ENCODE results near the gene PALM2AKAP2.

PALM2AKAP2 gene

DNA sequence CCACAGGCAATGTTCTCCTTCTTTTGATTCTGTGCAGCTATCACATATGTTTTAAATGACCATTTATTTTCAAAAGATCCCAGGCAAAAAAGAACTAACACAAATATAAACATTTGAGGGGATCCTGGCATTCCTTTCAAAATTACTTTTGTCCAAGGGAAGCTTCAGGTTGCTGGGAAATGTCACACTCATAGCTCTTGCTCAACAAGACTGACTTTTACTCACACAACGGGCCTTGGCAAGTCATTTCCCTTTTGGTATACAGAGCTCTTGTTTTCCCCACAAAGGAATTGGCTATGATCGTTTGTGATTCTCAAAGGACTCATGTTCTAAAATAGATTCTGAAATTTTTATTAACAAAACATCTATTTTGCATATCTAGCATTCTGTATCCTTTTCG is 4.5 kb upstream of the PALM2AKAP2 start:
- no peak for DNase-seq

DNA sequence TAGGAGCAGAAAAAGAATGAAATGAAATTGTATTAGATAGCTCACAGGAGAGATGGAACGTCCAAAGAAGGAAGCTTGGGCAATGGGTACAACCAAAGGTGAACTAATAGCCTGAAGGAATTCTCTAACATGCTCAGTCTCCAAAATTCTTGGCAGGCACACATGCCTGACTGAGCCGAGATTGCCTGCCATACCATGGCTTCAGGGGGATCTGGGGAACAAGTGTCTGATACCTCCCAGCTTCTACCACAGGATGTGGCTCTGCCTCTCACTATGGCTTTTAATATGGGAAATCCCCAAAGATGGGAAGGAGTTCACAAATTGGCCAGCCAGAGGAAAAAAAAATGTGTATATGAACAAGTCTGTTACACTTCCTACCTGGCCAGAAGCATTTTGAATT is 3.6 kb upstream of the PALM2AKAP2 start:
- no peak for DNase-seq

DNA sequence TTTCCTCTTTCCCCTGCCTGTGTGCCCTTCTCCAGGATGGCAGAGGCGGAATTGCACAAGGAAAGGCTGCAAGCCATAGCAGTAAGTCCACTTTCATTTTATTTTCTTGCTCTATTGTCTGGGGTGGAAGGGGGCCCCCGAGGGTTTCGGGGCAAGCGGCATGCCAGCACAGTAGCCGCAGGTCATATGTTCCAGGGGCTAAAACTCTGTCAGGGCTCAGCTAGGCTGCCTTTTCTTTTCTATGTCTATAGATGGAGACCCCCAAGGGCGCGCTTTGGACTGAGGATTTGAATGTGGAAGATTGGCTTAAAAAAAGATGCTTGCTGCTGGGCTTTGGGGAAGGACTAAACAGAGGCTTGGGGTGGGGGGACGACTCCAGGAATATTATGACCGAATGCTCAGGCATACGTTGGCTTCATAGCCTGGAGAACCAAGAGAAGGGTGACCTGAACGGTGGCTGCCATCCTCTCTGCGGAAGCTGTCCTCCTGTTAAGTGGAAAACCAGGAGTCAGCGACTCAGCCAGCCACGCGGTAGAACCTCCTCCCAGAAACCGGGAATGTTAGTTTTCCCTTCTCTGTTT is 545 bp downstream of the PALM2AKAP2 start:
- no peak for DNase-seq

DNA sequence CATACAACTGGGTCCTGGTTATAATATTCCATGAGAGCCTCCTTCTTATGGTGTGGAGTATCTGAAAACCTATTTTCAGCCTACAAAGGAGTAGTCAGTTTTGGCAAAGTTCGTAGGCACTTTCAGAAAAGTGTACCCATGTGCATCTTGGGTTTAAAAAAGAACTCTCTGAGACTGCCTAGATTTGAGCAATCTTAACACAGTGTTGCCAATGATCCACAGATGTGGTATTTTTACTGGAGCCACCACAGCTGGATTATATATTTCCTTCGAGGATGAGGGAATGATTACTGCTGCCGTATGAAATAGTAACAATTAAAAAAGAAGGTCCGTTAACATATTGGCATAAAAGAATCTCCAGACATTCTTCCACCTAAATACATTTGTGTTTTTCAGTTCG is 1.1 kb downstream of the PALM2AKAP2 start:
- DNase-seq: no peak

DNA sequence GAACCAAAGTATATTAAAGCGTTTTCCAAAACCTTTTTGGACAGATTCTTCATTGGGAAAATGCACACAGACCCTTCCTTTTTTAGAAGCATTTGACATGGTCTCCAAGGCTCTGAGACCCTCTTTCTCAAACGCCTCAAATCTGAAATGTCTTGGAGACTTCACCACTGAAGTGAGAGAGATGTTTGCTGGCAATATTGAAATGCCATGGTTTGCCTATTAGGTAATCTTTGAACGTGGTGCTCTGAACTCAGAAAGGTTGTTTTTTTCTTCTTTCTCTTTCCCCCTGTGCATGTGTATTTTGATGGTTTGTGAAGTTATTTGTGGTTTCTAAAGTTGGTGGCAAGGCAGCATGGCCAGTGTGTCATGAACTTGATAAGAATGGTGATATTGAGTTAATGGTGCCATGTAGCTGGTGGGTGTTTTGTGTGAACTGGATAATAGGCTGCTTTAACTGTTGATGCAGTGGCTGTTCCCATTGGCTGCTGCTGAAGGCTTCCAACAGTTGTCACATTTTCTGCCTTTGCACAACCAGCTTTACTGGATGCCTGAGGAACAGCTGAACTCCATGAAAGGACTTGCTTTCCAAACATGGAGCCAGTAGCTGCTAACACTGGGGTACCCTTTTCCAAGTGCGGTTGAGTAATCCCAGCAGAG is 1.7 kb downstream of the PALM2AKAP2 start:
- DNase-seq: no peak

DNA sequence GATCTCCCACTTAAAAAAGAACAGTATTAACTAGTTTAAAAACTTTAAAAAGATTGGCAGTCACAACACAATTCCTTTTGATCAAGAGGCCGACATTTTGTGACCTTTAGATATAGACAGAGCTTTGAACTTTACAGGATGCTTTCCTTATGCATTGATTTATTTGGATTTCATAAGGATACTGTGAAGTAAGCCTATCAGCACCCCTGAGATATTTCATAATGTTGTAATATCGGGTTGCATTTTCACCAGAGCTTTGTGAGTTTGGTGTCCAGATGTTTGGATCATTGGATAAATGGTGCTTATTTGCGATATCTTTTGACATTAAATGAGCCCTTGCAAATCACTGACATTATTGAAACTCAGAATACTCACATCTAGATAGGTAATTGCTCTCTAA is 7.7 kb downstream of the PALM2AKAP2 start:
- DNase-seq: no peak

DNA sequence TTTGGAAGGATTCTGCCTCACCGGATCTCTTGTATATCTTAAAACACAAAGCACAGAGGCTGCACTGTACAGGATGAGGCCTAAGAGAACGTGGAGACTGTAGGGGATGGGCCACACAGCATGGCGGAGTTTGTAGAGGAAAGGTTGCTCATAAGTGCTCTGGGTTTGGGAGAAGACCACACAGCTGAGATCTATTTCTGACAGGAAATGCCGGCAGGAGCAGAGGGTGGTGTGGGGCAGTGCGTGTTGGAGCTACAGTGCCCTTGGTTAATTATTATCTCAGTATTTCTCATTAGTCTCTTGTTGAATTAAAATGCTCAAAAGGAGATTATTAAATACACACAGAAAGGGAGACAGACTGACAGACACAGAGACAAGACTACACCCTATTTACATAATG is 9.6 kb downstream of the PALM2AKAP2 start:
- DNase-seq: no peak

DNA sequence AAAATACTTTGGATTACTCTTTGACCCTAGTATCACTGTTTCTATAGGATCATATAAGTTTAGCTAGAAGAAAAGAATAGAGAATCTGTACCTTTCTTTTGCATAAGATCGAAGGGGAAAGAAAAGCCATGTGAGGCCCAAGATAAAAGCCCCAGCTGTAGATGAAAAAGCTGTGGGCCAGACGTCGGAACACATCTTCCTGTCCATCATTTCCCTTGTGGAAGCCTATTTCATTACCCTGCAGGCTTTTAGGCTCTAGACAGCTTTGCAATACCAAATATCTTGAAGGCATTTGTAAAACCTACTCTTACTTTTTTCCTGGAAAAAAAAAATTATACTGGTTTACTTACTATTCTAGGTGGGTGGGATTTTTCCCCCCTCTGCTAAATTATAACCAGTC is 10.0 kb downstream of the PALM2AKAP2 start:
- DNase-seq: no peak

DNA sequence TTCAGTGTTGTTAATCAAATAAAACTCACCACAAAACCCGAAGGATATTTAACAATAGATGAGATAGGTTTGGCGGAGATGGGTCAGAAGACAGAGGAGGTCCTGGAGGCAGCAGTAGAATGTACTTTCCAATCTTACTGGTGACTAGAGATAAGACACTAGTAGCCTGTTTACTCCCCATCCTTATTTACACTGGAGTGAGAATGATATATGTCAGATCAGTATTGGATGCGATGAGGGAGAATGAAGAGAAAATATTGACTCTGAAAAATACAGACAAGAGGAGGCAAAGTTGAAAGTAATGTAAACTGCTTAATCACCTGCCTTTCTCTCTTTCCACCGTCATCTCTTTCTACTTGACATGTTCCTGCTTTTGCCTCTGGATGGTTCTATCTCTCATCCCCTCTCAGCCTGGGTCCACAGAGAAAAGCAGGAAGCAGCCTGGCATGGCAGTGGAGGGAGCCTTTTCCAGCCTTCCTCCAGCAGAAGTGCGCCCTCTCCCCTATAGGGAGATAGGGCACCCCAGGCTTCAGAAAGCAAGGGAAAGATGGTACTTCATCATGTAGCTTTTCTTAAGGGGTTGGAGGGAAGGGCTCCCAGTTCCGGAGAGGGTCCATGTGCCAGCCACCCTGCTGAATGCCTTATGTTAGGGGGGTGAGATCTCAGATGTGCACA is 11.1 kb downstream of the PALM2AKAP2 start:
- no peak for DNase-seq

DNA sequence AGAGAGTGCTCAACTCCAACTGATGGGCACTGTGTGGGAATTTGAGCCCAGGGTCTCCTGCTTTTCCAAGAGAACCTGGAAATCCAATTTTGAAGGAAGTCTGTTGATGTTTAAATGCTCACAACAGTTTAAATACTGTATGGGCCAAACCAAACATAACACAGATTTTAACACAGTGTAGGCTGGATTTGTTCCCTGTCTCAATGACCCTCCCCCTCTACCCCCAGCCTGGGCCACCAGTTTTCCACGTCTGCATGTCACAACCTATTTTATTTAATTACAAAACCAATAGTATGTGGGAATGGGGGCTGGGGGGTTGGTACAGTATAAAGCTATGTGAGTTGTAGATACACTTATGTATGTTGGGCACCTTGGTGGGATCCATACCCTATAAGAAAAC is 11.7 kb downstream of the PALM2AKAP2 start:
- DNase-seq: no peak

DNA sequence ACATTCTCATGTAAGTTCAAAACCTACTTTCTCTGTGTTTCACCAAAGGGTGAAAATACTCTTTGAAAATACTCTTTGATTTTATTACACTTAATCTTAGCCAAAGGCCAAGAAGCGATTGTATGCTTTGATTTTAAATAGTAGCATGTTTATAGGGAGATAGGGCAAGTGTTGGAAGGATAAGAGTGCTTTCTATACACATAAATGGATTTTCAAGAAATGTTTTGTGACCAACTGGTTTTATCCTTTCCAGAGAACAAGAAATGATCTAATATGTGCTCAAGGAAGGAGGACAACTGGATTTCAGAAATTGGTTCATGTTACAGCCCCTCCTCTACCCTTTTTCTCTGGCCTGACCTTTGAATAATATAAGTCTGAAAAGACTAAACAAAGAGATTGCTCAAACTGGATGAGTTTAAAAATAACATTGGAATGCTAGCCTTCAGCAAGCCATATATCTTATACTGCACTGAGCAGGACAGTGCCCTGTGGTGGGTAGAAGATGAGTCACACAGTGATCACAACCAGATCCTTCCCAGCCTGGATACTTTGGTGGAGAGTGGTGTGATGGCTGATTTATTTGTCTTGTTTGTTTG is 13.1 kb downstream of the PALM2AKAP2 start:
- DNase-seq: no peak

DNA sequence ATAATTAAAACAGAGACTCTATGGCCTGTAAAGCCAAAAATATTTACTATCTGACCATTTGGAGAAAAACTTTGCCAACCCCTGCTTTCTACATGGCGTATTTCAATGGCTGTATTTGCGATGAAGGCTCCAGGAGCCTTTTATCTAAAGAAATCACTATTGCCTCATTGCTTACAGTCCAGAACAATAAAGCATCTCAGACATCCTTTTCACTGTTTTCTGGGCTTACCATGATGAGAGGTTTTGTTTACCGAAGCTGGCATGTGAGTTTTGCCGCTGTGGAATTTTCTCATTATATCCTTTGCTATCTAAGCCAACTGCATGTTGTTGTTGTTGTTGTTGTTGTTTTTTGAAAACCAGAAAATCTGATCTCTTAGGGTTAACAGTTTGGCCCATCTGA is 13.9 kb downstream of the PALM2AKAP2 start:
- no peak for DNase-seq

DNA sequence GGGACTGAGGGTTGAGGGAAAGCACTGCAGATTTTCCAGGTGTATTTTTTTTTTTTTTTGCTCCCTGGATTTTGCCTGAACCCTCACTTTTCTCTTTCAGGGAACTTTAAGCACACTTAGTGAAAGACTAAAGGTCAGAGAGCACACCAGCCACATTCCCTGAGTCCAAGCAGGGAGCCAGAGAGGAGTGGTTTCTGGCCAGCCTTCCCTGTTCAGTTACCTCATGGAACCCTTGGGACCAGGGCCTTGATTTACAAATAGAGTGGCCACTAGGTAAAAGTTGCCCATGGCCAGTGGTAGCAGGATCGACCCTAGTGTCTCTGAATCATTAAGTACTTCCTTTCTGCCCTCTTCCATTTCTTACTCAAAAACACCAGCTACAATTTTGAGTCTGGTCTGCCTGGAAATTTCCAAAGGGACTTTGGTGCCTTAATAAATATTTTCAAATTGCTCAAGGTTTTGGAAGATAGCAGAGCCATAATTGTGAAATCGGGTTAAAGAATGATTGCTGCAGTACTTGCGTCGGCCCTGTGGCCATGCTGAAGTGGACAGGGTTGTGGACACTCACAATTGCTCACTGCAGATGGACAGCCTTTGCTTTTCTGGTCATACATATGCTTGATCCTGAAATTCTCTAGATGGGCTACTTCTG is 14.5 kb downstream of the PALM2AKAP2 start:
- DNase-seq: no peak

DNA sequence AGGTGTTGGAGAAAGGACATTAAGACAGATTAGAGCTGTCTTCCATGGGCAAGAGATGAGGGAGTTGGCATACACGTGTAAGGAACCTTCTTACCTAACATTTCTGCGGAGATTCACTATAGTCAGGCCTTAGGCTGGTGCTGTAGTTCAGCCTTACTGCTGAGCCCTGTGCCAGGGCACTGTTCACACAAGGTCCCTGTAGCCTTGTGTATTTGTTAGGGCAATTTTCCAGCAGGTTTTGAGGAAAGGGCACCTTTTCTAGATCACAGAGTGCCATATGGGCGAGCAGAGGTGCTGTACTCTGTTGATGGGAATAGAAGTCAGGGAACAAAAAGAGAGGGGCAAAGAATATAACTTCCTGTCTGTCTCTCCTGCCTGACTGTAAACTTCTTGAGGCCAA is 15.6 kb downstream of the PALM2AKAP2 start:
- no peak for DNase-seq

DNA sequence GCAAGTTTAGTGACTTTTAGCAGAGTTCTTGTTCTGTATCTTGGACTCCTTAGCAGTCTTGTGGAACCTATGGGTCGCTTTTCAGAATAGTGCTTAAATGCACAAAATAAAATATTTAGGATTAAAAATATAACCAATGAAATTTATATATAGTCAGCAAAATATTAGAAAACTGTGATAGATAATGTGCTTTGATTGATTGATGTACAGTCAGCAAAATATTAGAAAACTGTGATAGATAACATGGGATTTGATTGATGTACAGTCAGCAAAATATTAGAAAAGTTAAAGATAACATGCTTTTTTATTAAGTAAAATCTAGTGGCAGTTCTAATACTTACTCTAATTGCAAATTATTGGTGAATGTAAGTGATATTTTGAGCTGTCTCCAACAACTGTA is 16.1 kb downstream of the PALM2AKAP2 start:
- no peak for DNase-seq

DNA sequence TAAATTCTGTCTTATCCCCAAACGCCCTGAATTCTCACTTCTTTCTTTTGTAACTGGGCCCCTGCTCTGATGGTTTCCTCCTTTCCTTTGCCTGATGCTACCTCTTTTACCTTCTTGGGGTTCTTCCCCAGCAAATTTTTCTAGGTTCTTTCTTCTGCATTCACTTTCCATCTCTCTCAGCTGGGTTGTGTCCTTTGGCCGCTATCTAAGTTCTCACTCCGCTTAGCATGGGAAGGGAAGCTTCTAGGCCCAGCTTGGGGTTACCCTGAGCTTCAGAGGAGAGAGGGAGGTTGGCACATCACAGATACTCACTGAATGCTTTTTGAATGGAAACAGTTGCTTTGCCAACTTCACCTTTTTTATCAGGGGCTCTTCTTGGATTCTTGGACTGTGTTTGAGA is 17.0 kb downstream of the PALM2AKAP2 start:
- no peak for DNase-seq

DNA sequence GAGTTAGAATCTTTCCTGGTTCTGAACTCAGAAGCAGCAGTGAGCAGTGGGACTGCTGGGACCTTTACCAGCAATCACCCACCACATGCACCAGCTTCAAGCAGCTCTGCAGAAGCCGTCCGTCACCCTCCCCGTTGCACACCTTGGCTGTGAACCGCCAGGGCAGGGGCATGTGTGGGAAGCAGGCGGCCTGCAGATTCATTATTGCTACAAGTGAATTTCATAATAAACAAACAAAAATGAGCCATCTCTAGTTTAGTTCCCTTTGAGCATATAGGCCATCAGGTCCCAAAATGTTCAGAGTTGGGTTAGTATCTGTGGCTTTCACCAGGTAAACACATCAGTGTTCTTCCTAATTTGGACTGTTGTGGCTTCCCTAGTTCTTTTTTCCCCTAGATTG is 17.5 kb downstream of the PALM2AKAP2 start:
- DNase-seq: no peak

DNA sequence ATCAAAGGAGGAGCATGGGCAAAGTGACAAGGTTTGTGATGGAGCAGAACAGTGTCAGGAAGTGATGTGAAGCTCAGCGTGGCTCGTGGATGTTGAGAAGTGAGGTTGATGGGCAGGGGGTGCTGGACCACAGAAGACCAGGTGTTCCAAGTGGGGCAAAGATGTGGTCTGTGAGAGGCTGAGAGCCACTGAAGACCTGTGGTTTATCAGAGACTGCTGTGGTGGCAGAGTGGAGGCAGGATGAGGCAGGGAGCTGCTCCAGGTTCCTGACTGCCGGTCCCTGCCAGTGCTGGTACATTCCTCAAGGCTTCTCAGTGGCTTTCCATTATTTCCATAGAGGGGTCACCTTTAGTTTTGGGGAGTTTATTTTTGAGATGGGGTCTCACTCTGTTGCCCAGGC is 19.1 kb downstream of the PALM2AKAP2 start:
- DNase-seq: no peak

DNA sequence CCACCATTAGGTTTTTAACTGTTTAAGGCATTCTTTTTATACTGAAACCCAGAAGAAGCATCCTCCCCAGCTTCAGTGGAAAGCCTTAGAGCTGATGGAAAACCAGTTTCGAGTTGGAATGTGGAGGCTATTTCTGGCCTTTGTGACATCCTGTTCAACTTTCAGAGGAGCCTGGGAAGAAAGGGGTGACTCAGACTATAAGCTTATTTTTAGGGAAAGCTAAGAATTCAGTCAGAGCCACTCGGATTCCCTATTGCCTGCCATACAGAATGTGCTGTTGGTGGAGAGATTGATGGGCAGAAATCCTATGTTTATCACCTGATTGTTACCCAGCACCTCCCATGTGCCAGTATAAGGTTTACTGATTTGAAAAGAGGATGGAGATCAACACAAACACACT is 19.8 kb downstream of the PALM2AKAP2 start:
- DNase-seq: no peak

DNA sequence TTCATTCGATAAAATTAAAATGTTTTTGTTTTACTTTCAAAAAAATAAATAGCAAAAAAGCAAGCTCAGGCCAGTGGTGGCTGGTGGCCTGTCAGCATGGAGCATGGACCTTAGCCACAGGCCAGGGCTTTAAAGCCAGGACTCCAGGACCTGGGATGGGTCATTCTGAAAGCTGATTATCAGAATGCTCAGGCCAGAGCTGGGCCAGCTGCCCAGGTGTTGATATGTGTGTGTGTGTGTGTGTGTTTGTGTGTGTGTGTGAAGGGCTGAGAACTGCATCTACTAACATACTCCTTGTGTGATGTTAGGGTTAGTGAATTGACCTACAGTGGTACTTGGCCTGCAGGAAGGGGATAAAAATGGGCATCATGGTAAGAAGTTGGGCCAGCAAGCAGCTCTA is 21.5 kb downstream of the PALM2AKAP2 start:
- no peak for DNase-seq

DNA sequence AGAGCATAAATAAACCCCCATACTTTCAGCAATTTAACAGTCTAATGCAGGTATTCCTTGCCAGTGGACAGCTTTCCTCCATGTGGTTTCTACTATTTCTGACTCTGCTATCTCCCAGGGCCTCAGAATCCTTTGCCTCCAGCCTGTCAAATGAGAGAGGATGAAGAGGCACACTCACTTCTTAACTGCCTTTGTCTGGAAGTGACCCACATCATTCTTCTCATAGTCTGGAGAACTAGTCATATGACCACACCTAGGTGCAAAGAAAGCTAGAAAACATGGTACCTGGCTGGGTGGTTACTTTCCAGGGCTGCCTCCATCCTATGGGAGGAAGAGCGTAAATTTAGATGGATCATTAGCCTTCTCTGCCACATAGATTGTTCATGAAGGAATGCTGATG is 22.5 kb downstream of the PALM2AKAP2 start:
- DNase-seq: no peak

DNA sequence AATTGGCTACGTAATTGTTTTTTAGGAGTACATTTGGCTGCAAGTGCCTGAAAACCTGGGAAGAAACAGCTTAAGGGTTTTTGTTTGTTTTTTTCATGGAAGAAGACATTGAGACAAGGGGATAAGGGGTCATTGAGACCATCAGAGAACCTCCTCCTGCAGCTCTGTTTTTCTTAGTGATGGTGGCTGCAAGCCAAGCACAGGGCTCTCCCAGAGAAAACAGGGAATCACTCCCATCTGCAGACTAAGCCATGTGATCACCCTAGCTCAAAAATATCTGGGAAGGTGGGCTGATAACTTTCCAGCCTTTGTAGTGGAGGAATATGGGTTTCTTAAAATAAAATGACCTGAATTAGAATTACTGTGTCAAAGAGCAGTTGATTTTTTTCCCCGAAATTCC is 25.1 kb downstream of the PALM2AKAP2 start:
- no peak for DNase-seq

DNA sequence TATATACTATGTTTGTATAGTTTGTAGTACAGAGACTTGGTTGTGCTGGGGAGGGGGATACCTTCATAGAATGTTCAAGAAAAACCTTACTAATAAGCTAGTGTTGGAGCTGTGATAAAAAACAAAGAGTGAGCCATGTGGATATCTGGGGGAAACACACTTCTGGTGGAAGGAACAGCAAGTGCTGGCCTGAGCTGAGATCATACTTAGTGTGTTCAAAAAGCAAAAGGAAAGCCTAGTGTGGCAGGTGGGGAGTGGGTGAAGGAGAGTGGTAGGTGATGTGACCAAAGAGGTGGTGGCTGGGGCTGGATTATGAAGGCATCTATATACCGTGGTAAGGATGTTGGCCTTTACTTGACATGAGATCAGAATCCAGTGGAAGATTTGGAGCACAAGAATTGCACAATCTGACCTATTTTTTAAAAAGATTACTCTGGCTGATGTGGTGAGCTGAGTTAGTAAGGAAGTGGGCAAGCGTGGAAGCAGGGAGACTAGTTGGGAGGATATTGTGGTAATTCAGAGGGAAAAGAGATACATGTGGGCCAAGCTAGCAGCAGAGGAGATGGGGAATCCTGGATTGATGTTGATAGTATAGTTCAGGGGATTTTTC is 26.6 kb downstream of the PALM2AKAP2 start:
- DNase-seq: no peak
